ENCODE data around the gene TXNL4A.

TXNL4A gene

GRCh38 chr18:79983793-79984192 lies 4.6 kb downstream of the TXNL4A start:
- H3K4me2 ChIP-seq = no peak overlapping the region
- H3K36me3 ChIP-seq (ENCODE audit: insufficient read depth) = peaks cover 6% of the 10 kb centered on the region; the same call in 1 of the 2 replicates
- H4K20me1 ChIP-seq (ENCODE audit: insufficient read depth) = peaks cover 64% of the 10 kb centered on the region
- H2AFZ ChIP-seq (ENCODE audit: low read depth) = no peak overlapping the region
- H3K4me1 ChIP-seq (ENCODE audit: low read depth, poor library complexity, severe bottlenecking) = peaks cover 26% of the 10 kb centered on the region
- peaks cover 95% of the 10 kb centered on the region for H3K79me2 ChIP-seq (ENCODE audit: insufficient read depth, low read depth)
- H3K9ac ChIP-seq = no peak overlapping the region
- no peak overlapping the region for H3K4me3 ChIP-seq (IDR thresholded peaks at IDR 0.05; ENCODE audit: insufficient read depth, low read depth, low read length)
- H3K27ac ChIP-seq = no peak overlapping the region
- H3K27me3 ChIP-seq (ENCODE audit: insufficient read depth, low read depth) = no peaks in the 10 kb centered on the region
- TF ChIP-seq CTCF (conservative IDR thresholded peaks at IDR 0.05; ENCODE audit: low read depth, low read length) = no peak

- Histone ChIP-seq H3K4me2 (no peak overlapping the region), H3K9ac (no peak overlapping the region), H3K27me3 (ENCODE audit: insufficient read depth, low read depth) (no peaks in the 10 kb centered on the region), H3K4me3 (IDR thresholded peaks at IDR 0.05; ENCODE audit: insufficient read depth, low read depth, low read length) (no peak overlapping the region), H3K4me1 (ENCODE audit: low read depth, poor library complexity, severe bottlenecking) (peaks cover 26% of the 10 kb centered on the region), H3K36me3 (ENCODE audit: insufficient read depth) (peaks cover 6% of the 10 kb centered on the region; the same call in 1 of the 2 replicates), H3K79me2 (ENCODE audit: insufficient read depth, low read depth) (peaks cover 100% of the 10 kb centered on the region), H2AFZ (ENCODE audit: low read depth) (no peak overlapping the region), H3K27ac (no peak overlapping the region), H4K20me1 (ENCODE audit: insufficient read depth) (peaks cover 64% of the 10 kb centered on the region)
- TF ChIP-seq CTCF (conservative IDR thresholded peaks at IDR 0.05; ENCODE audit: low read depth, low read length) = no peak
Measured at GRCh38 chr18:79983253-79983652, 5.1 kb downstream of the TXNL4A start.

GRCh38 chr18:79982736-79983135 lies 5.6 kb downstream of the TXNL4A start:
- Histone ChIP-seq H4K20me1 (ENCODE audit: insufficient read depth) (peaks cover 64% of the 10 kb centered on the region), H3K79me2 (ENCODE audit: insufficient read depth, low read depth) (peaks cover 100% of the 10 kb centered on the region), H3K27ac (no peak overlapping the region), H3K9ac (no peak overlapping the region), H3K4me2 (no peak overlapping the region), H3K36me3 (ENCODE audit: insufficient read depth) (peaks cover 6% of the 10 kb centered on the region; the same call in 1 of the 2 replicates), H3K4me3 (IDR thresholded peaks at IDR 0.05; ENCODE audit: insufficient read depth, low read depth, low read length) (no peak overlapping the region), H3K27me3 (ENCODE audit: insufficient read depth, low read depth) (no peaks in the 10 kb centered on the region), H2AFZ (ENCODE audit: low read depth) (no peak overlapping the region), H3K4me1 (ENCODE audit: low read depth, poor library complexity, severe bottlenecking) (peaks cover 26% of the 10 kb centered on the region)
- no peak for TF ChIP-seq CTCF (conservative IDR thresholded peaks at IDR 0.05; ENCODE audit: low read depth, low read length)

GRCh38 chr18:79980585-79980984 lies 7.8 kb downstream of the TXNL4A start:
- peaks cover 6% of the 10 kb centered on the region; the same call in 1 of the 2 replicates for H3K36me3 ChIP-seq (ENCODE audit: insufficient read depth)
- peaks cover 60% of the 10 kb centered on the region for H4K20me1 ChIP-seq (ENCODE audit: insufficient read depth)
- H3K9ac ChIP-seq = no peak overlapping the region
- no peak overlapping the region for H3K4me3 ChIP-seq (IDR thresholded peaks at IDR 0.05; ENCODE audit: insufficient read depth, low read depth, low read length)
- no peak overlapping the region for H3K27ac ChIP-seq
- peaks cover 100% of the 10 kb centered on the region for H3K79me2 ChIP-seq (ENCODE audit: insufficient read depth, low read depth)
- H2AFZ ChIP-seq (ENCODE audit: low read depth) = no peak overlapping the region
- H3K4me1 ChIP-seq (ENCODE audit: low read depth, poor library complexity, severe bottlenecking) = peaks cover 9% of the 10 kb centered on the region
- H3K4me2 ChIP-seq = no peak overlapping the region
- no peak for TF ChIP-seq CTCF (conservative IDR thresholded peaks at IDR 0.05; ENCODE audit: low read depth, low read length)
- H3K27me3 ChIP-seq (ENCODE audit: insufficient read depth, low read depth) = no peaks in the 10 kb centered on the region
